Transverse colon (tissue), 4 donors: ENCODE measurements around the gene SULF2.

Source experiments
- EP300 ChIP-seq: sonication (generic); formaldehyde crosslinking; IDR thresholded peaks from one replicate; pipeline ENCODE4 v1.6.1; 2017; ENCODE audit warnings: antibody characterized with exemption, low read depth
- POLR2A ChIP-seq: fragments of 450-650 bp; IDR thresholded peaks from one replicate; pipeline ENCODE4 v1.6.1; 2016; ENCODE audit warnings: antibody characterized with exemption, mild to moderate bottlenecking, moderate library complexity
- POLR2AphosphoS5 ChIP-seq, 3 donors: sonication (generic); formaldehyde crosslinking; IDR thresholded peaks; one replicate each; pipeline ENCODE4 v1.6.1; 2016; ENCODE audit warnings: antibody characterized with exemption in 3 of 3
- TF ChIP-seq, protein P1 (sequence below), 5 experiments: fragments of 200-600 bp in 3 of 5; fragments of 450-650 bp in 2 of 5; sonication (generic) in 3 of 5; IDR thresholded peaks; 1 replicate in 2 of 5; 2 replicates in 3 of 5; pipeline ENCODE4 v1.5.1; 2016 to 2017; ENCODE audit warnings: antibody characterized with exemption in 5 of 5, inconsistent platforms in 3 of 5, mild to moderate bottlenecking in 2 of 5, moderate library complexity in 1 of 5

DNA sequence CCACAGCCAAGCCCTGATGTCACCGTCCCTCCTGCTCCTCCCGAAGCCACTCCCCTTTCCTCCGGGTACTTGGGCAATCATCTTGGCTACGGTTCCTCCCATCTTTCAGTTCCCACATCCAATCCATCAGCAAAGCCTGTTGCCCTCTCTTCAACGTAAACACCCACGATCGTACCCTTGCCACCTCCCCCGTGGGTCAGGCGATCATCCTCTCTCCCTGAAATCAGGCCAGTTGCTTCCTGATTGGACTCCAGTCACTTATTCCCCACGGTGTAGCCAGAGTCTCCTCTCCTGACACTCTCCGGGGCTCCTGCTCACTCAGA is 44.5 kb downstream of the SULF2 start:
- no peak for TF ChIP-seq POLR2AphosphoS5 (IDR thresholded peaks at IDR 0.05)
- TF ChIP-seq, protein P1, sequence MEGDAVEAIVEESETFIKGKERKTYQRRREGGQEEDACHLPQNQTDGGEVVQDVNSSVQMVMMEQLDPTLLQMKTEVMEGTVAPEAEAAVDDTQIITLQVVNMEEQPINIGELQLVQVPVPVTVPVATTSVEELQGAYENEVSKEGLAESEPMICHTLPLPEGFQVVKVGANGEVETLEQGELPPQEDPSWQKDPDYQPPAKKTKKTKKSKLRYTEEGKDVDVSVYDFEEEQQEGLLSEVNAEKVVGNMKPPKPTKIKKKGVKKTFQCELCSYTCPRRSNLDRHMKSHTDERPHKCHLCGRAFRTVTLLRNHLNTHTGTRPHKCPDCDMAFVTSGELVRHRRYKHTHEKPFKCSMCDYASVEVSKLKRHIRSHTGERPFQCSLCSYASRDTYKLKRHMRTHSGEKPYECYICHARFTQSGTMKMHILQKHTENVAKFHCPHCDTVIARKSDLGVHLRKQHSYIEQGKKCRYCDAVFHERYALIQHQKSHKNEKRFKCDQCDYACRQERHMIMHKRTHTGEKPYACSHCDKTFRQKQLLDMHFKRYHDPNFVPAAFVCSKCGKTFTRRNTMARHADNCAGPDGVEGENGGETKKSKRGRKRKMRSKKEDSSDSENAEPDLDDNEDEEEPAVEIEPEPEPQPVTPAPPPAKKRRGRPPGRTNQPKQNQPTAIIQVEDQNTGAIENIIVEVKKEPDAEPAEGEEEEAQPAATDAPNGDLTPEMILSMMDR (IDR thresholded peaks at IDR 0.05), result no peak
- TF ChIP-seq POLR2A, result no peak
- TF ChIP-seq EP300, result no peak
